ENCODE measurements around the gene HNRNPA2B1.
"Not testable (repeated sequence)": the region's sequence is repeated elsewhere in the genome, so short reads cannot be mapped to it uniquely, and the experiment has no call there.

Gene HNRNPA2B1

DNA sequence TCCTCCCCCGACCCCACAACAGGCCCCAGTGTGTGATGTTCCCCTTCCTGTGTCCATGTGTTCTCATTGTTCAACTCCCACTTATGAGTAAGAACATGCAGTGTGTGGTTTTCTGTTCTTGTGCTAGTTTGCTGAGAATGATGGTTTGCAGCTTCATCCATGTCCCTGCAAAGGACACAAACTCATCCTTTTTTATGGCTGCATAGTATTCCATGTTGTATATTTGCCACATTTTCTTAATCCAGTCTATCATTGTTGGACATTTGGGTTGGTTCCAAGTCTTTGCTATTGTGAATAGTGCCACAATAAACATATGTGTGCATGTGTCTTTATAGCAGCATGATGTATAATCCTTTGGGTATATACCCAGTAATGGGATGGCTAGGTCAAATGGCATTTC is 36.7 kb downstream of the HNRNPA2B1 start:
- DNase-seq, result not testable (repeated sequence)

DNA sequence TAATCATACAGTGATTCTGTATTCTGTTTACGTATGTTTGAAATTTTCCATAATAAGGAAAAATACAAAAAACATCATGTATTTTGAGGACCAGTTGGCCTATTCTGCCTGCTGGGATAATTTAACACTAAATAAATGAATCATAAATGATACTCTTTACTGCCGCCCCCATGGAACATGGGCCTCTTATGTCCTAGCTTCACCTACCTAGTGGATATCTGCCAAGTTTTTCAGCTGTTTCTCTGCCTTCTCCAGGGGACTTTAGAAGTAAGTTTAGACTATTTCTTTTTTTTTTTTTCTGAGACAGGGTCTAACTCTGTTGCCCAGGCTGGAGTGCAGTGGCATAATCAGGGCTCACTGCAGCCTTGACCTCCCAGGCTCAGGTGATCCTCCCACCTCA is 38.1 kb downstream of the HNRNPA2B1 start:
- DNase-seq, result no peak

DNA sequence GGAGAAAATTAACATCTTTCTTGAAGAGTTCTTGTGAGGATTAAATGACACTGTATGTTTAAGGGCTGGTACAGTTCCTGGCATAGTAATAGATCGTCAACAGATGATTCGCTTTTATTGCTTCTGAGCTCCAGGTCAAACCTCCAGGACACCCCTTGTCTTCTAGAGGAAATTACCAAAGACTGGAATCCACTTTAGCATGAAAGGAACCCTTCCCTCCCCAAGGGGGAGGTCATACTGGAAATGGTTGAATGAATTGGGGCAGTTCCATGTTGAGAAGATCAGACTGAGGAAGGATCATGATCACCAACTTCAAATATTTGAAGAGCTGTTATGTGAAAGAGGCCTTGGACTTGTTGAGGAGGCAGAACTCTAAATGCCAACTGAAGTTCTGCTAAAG is 39.6 kb downstream of the HNRNPA2B1 start:
- DNase-seq, result no peak

DNA sequence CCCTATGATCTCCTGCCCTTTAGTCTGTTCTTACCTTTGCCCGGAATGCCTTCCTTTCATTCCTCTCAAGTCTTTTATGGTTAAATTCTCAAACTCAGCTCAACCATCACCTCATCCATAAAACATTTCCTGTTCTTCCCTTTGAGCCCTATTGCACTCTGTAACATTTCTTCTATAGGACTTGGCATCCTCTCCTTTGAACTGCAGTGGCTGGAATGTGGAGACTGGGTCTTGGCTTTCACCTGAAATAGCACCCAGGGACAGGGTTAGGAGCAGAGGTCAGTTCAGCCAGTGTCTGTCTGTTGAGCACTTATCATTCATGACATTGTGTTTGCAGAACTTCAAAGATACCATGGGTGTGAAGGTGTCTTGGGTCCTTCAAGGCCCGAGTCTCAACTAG is 41.3 kb downstream of the HNRNPA2B1 start:
- no peak for DNase-seq

DNA sequence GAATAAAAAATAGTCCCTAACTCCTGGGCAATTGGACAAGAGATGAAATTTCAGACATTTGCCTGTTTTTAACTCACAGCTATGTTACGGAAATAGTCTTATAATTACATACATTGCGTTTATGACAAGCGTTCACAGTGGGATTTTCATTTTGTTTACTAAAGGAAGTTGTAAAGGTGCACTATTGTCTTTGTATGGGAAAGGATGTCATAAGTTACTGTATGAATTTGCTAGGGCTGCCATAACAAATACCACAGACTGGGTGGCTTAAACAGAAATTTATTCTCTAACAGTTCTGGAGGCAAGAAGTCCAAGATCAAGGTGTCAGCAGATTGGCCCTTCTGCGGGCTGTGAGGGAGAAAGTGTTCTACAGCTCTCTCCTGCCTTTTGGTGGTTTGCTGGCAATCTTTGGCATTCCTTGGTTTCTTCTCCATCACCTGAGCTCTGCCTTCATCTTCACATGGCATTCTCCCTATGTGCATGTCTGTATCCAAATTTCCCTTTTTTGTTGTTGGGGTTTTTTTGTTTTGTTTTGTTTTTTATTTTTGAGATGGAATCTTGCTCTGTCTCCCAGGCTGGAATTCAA is 42.9 kb downstream of the HNRNPA2B1 start:
- DNase-seq, result no peak

DNA sequence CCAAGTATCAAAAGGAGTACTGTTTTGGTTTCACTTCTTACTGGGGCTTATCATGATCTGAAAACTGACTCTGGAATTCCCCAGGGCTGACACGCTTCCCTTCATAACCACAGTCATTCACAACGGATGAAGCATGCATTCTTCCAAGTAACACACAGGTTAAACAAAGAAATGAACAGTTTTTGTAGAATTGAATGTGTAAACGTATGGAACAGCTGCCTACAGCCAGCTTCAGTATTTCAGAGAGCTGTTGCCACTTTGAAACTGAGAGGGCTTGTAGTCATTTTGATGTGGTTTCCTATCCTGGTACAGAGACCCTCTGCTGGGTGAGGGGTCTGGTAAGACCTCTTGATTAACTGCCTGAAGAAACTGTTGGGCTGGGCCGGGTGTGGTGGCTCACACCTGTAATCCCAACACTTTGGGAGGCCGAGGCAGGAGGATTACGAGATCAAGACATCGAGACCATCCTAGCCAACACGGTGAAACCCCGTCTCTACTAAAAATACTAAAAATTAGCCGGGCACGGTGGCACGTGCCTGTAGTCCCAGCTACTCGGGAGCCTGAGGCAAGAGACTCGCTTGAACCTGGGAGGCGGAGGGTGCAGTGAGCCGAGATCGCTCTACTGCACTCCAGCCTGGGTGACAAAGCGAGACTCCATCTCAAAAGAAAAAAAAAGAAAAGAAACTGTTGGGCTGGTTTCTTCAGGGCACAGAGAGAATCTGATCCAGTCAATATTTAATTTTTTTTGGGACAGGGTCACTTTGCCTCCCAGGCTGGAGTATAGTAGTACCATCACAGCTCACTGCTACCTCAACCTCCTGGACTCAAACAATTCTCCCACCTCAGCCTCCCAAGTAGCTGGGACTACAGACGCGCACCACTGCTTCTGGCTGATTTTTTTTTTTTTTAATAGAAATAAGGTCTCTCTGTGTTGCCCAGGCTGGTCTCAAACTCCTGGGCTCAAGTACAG is 43.8 kb downstream of the HNRNPA2B1 start:
- peak; percentile 80 for DNase-seq

DNA sequence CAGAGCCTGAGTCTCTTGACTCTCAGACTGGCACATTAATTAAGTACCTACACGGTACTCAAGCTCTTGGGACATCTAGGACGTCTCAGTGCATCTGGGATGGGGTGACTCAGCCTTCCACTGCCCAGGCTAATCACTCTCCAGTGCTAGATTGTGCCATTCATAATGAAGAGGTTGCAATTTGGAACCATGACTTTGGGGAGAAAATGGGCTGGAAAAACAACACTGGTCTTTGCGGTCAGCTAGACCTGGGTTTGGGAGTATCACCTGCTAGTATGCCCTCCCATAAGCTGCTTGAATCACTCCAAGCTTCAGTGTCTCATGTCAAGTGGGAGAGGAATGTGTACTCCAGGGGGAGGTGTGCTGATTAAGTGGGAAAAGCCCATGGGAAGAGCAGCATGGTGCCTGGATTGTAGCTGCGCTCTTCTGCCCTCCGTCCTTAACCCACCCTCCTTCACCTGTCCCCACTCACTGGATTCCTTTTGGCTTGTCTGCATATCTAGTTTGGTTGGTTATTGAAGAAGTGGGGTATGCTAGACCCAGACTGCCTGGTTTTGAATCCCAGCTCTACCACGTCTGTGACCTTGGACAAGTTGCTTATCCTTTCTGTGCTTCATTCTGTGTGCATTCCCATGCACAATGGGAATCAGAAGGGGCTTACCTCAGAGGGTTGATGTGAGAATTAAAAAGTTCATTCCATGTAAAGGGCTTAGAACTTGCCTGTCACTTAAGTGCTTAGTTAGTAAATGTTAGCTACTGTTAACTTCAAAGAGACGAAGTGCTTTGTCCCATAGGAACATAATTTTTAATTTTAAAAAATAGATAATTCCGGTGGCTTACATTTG is 44.8 kb downstream of the HNRNPA2B1 start:
- DNase-seq, result no peak

DNA sequence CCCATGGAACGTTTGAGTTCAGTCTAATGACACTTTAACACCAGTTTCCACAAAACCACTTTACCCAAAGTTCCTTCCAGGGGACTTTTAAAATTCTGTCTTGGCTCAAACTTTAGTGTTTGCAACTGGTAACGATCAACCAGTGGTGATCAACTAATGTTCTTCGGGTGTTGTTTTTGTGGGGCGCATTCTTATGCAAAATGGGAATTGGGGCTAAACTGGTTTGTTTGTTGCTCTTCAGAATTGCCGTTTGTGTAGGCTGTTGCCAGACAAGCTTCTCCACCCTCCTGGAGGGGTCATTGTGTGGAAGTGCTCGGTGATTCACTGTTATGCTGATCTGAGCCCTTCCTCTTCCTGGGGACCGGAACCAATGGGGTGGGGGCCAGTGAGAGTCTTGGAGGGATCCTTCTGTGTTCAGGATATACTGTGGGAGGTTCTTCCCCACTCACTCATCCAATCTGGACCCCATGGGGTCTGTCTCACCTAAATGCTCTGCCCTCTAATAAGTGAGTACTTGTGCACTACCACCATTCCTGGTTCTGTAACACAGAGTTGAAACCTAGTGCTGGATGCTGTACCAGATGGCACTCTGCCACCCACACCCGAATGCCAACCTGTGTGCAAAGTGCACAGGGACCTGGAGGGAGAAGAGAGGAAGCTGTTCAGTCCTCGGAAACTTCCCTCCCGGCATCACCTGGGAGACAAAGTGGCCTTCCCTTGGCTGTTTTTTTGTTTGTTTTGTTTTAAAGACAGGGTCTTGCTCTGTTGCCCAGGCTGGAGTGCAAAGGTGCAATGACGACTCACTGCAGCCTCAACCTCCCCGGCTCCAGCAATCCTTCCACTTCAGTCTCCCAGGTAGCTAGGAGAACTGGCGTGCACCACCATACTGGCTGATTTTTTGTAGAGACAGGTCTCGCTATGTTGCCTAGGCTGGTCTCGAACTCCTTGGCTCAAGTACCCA is 46.4 kb downstream of the HNRNPA2B1 start:
- DNase-seq, result peak; percentile 17

DNA sequence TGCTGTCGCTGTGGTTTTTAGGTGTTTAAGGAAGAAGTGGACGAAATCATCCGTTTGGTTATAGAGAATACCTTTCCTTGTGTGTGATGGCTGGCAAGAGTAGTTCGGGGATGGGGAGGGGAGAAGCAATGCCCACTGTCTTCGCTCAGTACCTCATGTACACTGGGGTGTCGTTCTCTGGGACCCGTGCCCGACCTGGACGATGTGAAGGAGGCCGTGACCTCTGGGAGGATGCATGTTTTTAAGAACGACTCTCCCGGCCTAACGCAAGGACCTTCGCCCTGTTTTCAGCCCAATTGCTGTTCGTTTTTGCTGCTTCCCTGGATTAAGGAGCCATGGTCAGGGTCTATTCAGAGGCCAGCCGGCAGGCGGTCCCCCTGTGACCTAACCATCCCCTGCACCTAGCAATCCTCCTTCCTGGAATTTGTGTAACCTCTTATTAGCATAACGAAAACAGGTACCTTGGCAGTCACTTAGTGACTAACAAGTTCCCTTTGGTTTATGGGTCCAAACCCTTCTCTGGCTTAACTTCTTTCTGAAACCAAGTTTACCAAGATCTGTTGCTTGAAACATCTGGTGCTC is 47.2 kb downstream of the HNRNPA2B1 start:
- DNase-seq, result no peak

DNA sequence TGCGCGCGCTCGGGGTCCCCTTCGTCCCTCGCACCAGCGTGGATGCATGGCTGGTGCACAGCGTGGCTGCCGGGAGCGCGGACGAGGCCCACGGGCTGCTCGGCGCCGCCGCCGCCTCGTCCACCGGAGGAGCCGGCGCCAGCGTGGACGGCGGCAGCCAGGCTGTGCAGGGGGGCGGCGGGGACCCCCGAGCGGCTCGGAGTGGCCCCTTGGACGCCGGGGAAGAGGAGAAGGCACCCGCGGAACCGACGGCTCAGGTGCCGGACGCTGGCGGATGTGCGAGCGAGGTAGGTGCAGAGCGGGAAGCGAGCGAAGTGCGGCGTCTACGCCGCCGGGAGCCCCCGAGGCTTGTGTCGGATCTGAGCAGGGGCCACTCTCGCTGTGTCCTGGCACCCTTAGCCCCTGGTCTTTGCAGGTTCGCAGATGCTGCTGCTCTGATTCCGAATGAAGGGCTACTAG is 47.7 kb downstream of the HNRNPA2B1 start:
- peak; percentile 36 for DNase-seq

DNA sequence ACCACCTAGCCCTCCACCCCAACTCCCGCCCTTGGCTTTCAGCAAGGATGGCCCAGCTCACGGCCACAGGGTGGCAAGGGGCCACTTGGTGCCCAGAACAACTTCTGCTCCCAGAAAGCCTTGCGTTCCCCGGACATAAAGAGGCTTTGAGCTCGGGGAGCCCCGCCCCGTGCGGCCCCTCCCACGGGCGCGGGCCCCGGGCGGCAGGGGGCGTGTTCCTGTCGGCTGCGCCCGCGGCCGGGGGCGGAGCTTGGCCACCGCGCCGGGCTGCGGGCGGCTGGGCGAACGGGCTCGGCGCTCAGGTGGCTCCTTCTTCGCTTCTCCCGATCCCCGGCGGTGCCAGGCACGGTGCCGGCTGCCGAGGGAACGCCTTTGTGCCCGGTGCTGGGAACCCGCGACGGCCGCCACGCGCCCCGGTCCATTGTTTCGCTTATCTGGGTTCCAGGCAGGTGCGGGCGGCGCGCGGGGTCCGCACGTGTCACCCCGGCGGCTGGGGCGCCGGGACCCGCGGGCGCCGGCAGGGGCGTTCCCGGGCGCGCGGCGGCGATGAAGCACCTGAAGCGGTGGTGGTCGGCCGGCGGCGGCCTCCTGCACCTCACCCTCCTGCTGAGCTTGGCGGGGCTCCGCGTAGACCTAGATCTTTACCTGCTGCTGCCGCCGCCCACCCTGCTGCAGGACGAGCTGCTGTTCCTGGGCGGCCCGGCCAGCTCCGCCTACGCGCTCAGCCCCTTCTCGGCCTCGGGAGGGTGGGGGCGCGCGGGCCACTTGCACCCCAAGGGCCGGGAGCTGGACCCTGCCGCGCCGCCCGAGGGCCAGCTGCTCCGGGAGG is 48.4 kb downstream of the HNRNPA2B1 start, which contains the start of gene NFE2L3:
TSS of gene NFE2L3 (plus strand) at position 246 of the 829 bp plus-strand sequence. CDS start at position 547, 301 bp downstream.
- DNase-seq, result peak; percentile 80

DNA sequence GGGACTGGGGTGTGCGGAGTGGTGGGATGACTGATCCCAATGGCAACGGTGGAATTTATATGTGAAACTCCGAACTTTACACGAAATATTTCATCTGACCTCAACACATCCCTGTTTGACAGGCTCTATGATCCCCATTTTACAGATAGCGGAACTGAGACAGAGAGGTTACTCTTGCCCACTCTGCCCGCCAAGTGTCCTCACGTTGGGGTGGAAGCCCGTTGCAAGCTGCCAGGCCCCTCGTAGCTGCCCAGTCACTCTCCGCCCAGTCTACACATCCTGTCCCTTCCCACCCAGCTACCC is 48.9 kb downstream of the HNRNPA2B1 start:
- no peak for DNase-seq

DNA sequence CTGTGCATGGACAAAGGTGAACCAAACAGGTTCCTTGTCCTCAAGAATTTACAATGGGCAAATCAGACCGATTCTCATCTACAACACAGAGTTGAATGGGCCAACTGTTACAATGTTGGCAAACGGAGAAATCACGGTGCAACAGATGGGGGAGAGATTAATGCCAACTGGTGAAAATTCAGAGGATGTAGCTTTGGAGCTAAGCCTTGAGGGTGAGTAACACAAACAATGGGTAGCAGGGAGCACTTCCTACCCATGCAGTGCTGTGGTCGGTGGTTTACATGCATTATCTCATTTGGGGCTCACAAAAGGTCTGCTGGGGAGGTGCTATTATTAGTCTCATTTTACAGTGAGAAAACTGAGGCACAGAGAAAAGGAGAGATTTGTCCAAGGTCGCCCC is 49.5 kb downstream of the HNRNPA2B1 start:
- no peak for DNase-seq

DNA sequence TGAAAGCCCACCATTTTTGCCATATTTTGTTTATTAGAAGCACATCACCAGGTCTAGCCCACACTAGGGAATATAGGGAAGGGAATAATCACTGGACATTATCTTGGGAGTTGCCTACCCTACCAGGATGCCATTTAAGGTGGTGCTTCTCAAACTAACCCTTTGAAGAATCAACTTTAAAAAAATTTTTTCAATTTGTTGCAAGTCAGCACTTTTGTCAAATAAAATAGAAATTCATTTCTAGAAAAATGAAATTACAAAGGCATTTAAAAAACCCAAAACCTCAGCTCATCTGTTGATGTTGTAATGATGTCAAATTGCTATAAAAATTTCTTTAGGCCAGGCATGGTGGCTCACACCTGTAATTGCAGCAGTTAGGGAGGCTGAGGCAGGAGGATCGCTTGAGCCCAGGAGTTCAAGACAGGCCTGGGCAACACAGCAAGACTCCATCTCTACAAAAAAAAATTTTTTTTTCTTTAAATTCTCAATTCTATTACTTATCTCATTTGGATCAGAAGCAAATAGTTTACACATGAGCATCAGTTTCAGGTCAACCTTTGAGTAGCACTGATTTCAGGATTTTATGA is 51.1 kb downstream of the HNRNPA2B1 start:
- no peak for DNase-seq

DNA sequence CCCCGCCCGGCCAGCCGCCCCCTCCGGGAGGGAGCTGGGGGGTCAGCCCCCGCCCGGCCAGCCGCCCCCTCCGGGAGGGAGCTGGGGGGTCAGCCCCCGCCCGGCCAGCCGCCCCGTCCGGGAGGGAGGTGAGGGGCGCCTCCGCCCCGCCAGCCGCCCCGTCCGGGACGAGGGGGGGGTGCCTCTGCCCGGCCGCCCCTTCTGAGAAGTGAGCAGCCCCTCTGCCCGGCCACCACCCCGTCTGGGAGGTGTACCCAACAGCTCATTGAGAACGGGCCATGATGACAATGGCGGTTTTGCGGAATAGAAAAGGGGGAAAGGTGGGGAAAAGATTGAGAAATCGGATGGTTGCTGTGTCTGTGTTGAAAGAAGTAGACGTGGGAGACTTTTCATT is 52.2 kb downstream of the HNRNPA2B1 start:
- not testable (repeated sequence) for DNase-seq

DNA sequence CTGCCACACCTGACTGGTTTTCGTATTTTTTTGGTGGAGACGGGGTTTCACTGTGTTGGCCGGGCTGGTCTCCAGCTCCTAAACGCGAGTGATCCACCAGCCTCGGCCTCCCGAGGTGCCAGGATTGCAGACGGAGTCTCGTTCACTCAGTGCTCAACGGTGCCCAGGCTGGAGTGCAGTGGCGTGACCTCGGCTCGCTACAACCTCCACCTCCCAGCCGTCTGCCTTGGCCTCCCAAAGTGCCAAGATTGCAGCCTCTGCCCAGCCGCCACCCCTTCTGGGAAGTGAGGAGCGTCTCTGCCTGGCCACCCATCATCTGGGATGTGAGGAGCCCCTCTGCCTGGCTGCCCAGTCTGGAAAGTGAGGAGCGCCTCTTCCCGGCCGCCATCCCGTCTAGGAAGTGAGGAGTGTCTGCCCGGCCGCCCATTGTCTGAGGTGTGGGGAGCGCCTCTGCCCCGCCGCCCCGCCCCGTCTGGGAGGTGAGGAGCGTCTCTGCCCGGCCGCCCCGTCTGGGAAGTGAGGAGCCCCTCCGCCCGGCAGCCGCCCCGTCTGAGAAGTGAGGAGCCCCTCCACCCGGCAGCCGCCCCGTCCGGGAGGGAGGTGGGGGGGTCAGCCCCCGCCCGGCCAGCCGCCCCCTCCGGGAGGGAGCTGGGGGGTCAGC is 52.8 kb downstream of the HNRNPA2B1 start:
- DNase-seq, result not testable (repeated sequence)

DNA sequence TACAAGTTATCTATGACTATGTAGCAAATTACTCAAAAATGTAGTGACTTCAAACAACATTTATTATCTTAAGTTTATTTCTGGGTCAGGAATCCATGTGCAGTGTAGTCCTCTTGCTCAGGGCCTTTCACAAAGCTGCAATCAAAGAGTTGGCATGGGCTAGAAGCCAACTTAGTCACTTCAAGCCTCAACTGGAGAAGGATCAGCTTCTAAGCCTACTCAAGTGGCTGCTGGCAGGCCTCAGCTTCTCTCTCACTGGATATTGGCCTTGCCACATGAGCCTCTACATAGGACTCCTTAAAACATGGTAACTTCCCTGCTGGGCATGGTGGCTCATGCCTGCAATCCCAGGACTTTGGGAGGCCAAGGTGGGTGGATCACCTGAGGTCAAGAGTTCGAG is 53.5 kb downstream of the HNRNPA2B1 start:
- no peak for DNase-seq

DNA sequence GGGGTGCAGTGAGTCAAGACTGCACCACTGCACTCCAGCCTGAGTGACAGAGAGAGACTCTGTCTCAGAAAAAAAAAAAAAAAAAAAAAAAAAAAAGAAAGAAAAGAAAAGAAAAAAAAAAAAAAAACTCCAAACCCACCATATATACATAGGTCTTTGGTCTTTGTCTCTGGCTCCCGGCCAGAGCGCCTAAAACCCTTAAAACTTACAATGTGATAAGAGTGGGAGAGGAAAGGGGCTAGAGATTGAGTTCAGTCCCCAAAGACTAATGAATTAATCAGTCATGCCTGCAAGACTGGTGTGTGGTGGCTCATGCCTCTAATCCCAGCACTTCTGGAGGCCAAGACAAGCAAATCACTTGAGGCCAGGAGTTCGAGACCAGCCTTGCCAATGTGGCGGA is 55.3 kb downstream of the HNRNPA2B1 start:
- no peak for DNase-seq

DNA sequence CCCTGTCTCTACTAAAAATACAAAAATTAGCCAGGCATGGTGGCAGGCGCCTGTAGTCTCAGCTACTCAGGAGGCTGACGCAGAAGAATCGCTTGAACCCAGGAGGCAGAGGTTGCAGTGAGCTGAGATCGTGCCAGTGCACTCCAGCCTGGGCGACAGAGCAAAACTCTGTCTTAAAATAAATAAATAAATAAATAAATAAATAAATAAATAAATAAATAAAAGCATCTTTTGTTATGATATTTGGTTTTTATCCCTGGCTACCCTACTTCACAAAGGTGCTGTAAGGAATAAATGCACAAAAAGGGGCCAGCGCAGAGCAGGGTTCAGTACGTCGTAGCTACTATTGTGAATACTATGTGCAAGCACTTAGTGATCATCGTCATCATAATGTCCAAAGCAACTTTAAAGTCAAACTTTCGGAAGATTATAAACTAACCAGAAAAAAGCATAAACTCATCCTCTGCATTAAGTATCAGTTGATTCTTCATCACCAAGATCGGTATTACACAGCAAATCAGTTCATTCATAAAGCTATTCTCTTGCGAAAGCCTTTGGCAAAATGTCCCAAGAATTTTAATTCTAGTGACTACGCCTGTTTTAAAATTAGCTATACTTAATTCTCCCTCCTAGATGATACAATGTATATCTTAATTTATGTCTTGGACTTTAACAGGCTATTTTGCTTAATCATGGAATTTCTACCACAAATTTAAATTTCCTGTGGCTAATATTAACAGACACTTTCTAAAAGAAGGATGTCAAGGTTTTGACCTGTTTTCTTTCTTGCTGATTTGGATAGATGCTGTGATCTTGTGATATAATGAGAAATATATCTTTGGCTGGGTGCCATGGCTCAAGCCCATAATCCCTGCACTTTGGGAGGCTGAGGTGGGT is 56.1 kb downstream of the HNRNPA2B1 start:
- no peak for DNase-seq
